Mucosa of gallbladder (tissue), 1 donor: ENCODE results near the gene TRANK1. TPM values are rescaled to one million over a fixed set of nuclear protein-coding genes. Genes with fewer than 3 reads are reported as not detected.

Source experiments
- DNase-seq: peaks from one replicate; pipeline ENCODE4 v3.0.0-alpha.2; 2020; ENCODE audit warnings: low spot score
- total RNA-seq: library from RNA; stranded (reverse); gene quantifications from one replicate; pipeline ENCODE4 v1.2.1, GENCODE V29; 2021
- donor health status: DM: no; HTN: no; CAD: no.

The TRANK1 gene
- total RNA-seq, 1 donor from 2014 or later: 44.2 TPM

- no peak for DNase-seq
These were observed 141.6 kb downstream of the TRANK1 start for GRCh38 chr3:36803091-36803791.

GRCh38 chr3:36800533-36801116 is 144.2 kb downstream of the TRANK1 start:
- no peak for DNase-seq

- DNase-seq: no peak
These were observed 148.0 kb downstream of the TRANK1 start for GRCh38 chr3:36796881-36797280.

- no peak for DNase-seq
These were observed 148.7 kb downstream of the TRANK1 start for GRCh38 chr3:36796161-36796560.

- DNase-seq: no peak
These were observed 149.2 kb downstream of the TRANK1 start for GRCh38 chr3:36795622-36796021.

GRCh38 chr3:36792342-36792741 is 152.5 kb downstream of the TRANK1 start:
- no peak for DNase-seq

GRCh38 chr3:36790765-36791164 is 154.1 kb downstream of the TRANK1 start:
- DNase-seq: no peak

- DNase-seq: no peak
These were observed 157.6 kb downstream of the TRANK1 start for GRCh38 chr3:36786921-36787890.

GRCh38 chr3:36784138-36784635 is 160.7 kb downstream of the TRANK1 start:
- DNase-seq: no peak

GRCh38 chr3:36777424-36778218 is 167.2 kb downstream of the TRANK1 start:
- no peak for DNase-seq

Other genes starting within 250 kb of the TRANK1 start
- gene DCLK3, start 180.5 kb downstream of the TRANK1 start, total RNA-seq: 0.12 TPM
- 24.6 TPM for gene EPM2AIP1, start 48.1 kb upstream of the TRANK1 start, total RNA-seq
- gene MLH1, start 48.5 kb upstream of the TRANK1 start, total RNA-seq: 30.0 TPM
- 54.0 TPM for gene LRRFIP2, start 229.5 kb upstream of the TRANK1 start, total RNA-seq